MCF 10A (cell line): ENCODE results near the gene EXOC4. TPM values are rescaled to one million over a fixed set of nuclear protein-coding genes. Genes with fewer than 3 reads are reported as not detected.

ENCODE experiments used
- BruUV-seq: library from RNA; stranded (reverse); fragments of 400-500 nt; replicated peaks from 2 replicates; lab custom pipeline; 2021; lab: Mats Ljungman, UMichigan
- CTCF ChIA-PET: fragments of 300-600 bp; sonication (Branson Sonifier 250); formaldehyde crosslinking; extraction: SDS; loops from one replicate; lab custom pipeline; 2021; ENCODE audit warnings: antibody characterized with exemption, inconsistent platforms; lab: Yijun Ruan, JAX
- POLR2A ChIA-PET: fragments of 300-600, 350-650 bp; sonication (Branson Sonifier 250); formaldehyde crosslinking; extraction: SDS; loops from one replicate; lab custom pipeline; 2020; ENCODE audit warnings: antibody characterized with exemption, inconsistent platforms; lab: Yijun Ruan, JAX
- DNase-seq: peaks from one replicate; pipeline ENCODE4 v3.0.0-alpha.2; 2018; ENCODE audit not compliant: unreplicated experiment
- H3K27ac Mint-ChIP-seq: one replicate; pipeline ENCODE4 v1.8.0; 2022; ENCODE audit warnings: mild to moderate bottlenecking, low read depth, mixed read lengths; ENCODE audit not compliant: unreplicated experiment
- H3K27me3 Mint-ChIP-seq: one replicate; pipeline ENCODE4 v1.8.0; 2022; ENCODE audit warnings: mixed read lengths; ENCODE audit not compliant: insufficient read depth, unreplicated experiment
- H3K36me3 Mint-ChIP-seq: one replicate; pipeline ENCODE4 v1.8.0; 2022; ENCODE audit warnings: mild to moderate bottlenecking, moderate library complexity, mixed read lengths; ENCODE audit not compliant: insufficient read depth, unreplicated experiment
- H3K4me1 Mint-ChIP-seq: one replicate; pipeline ENCODE4 v1.8.0; 2022; ENCODE audit warnings: mixed read lengths; ENCODE audit not compliant: insufficient read depth, unreplicated experiment
- H3K4me3 Mint-ChIP-seq: one replicate; pipeline ENCODE4 v1.8.0; 2022; ENCODE audit warnings: mild to moderate bottlenecking, moderate library complexity, mixed read lengths; ENCODE audit not compliant: unreplicated experiment
- H3K9me3 Mint-ChIP-seq: one replicate; pipeline ENCODE4 v1.8.0; 2022; ENCODE audit warnings: mixed read lengths; ENCODE audit not compliant: unreplicated experiment
- CTCF ChIP-seq: fragments of 200-600 bp; IDR thresholded peaks from one replicate; pipeline ENCODE4 v1.8.0; 2022; ENCODE audit warnings: antibody characterized with exemption, mild to moderate bottlenecking; ENCODE audit not compliant: unreplicated experiment
- intact Hi-C: fragments of 100-400 bp; cut with micrococcal nuclease; formaldehyde crosslinking; loops from 2 replicates; pipeline ENCODE4 v1.14.1; 2022
- total RNA-seq: library from RNA; stranded (reverse); gene quantifications from 2 replicates; pipeline ENCODE4 v1.2.3, GENCODE V29; 2022

The EXOC4 gene
- total RNA-seq, 1 experiment from 2014 or later: 105 TPM

- CTCF ChIA-PET: interaction anchor here (1.0 to 1.6 kb wide), 2 partner anchors 57 to 275 kb away, joined by 3 to 6 read pairs; no protein-coding TSS in a partner anchor
- intact Hi-C loops: no loop called here
- POLR2A ChIA-PET: interaction anchor here (1.0 kb wide), 1 partner anchor 233 kb away, joined by 4 read pairs; the partner anchor contains the start of gene SLC35B4
- no peak for TF ChIP-seq CTCF
- DNase-seq: peak; percentile 17
- Mint-ChIP-seq H3K27me3 (no peaks in the 10 kb centered on the region), H3K4me1 (no peaks in the 10 kb centered on the region), H3K27ac (no peak overlapping the region), H3K9me3 (peaks cover 2% of the 10 kb centered on the region), H3K4me3 (no peak overlapping the region), H3K36me3 (no peaks in the 10 kb centered on the region)
- BruUV-seq: no TSS peak
Observed at GRCh38 chr7:134083766-134084487, 831.0 kb downstream of the EXOC4 start.

- Mint-ChIP-seq H3K4me1 (no peaks in the 10 kb centered on the region), H3K36me3 (no peaks in the 10 kb centered on the region), H3K9me3 (peaks cover 8% of the 10 kb centered on the region), H3K4me3 (no peak overlapping the region), H3K27ac (no peak overlapping the region), H3K27me3 (no peaks in the 10 kb centered on the region)
- no peak for DNase-seq
- no peak for TF ChIP-seq CTCF
- ChIA-PET POLR2A (interaction anchor here (1.0 kb wide), 1 partner anchor 232 kb away, joined by 4 read pairs; the partner anchor contains the start of gene SLC35B4), CTCF (interaction anchor here (0.9 to 1.6 kb wide), 4 partner anchors 56 to 274 kb away, joined by 3 to 6 read pairs (median 3); no protein-coding TSS in a partner anchor)
- no TSS peak for BruUV-seq
- intact Hi-C loops: no loop called here
Observed at GRCh38 chr7:134084488-134085144, 831.7 kb downstream of the EXOC4 start.

GRCh38 chr7:134085311-134085710, 832.4 kb downstream of the EXOC4 start:
- intact Hi-C loops: no loop called here
- no peak overlapping the region for H3K4me3 Mint-ChIP-seq
- ChIA-PET POLR2A (interaction anchor here (1.0 kb wide), 1 partner anchor 231 kb away, joined by 4 read pairs; the partner anchor contains the start of gene SLC35B4), CTCF (interaction anchor here (0.6 to 1.6 kb wide), 4 partner anchors 56 to 350 kb away, joined by 3 to 6 read pairs (median 4); no protein-coding TSS in a partner anchor)
- H3K4me1 Mint-ChIP-seq: no peaks in the 10 kb centered on the region
- TF ChIP-seq CTCF: no peak
- H3K9me3 Mint-ChIP-seq: peaks cover 12% of the 10 kb centered on the region
- no peak for DNase-seq
- H3K27ac Mint-ChIP-seq: no peak overlapping the region
- no peaks in the 10 kb centered on the region for H3K27me3 Mint-ChIP-seq
- no peaks in the 10 kb centered on the region for H3K36me3 Mint-ChIP-seq
- BruUV-seq: no TSS peak
